Heart right ventricle (tissue), 16 donors: ENCODE results near the gene GOLGA8M. TPM values are rescaled to one million over a fixed set of nuclear protein-coding genes. Genes with fewer than 3 reads are reported as not detected.
"Not testable (repeated sequence)": the region's sequence is repeated elsewhere in the genome, so short reads cannot be mapped to it uniquely, and the experiment has no call there.

Source experiments
- ATAC-seq, 8 donors: fragments of 200-7000 bp; cut with Tn5 transposase; one replicate each; pipeline ENCODE4 v1.9.1; 2020; ENCODE audit warnings: mild to moderate bottlenecking in 8 of 8, moderate library complexity in 8 of 8, moderate number of reproducible peaks in 1 of 8
- DNase-seq, 2 donors: peaks; one replicate each; pipeline ENCODE4 v3.0.0-alpha.2; 2020
- H3K27ac ChIP-seq, 10 donors: fragments of 200-600 bp; sonication (generic) in 2 of 10; one replicate each; pipeline versions ENCODE4 v1.5.0 to v1.8.0; 2020 to 2022; ENCODE audit warnings: mild to moderate bottlenecking in 3 of 10
- H3K27me3 ChIP-seq, 7 donors: fragments of 200-600 bp; one replicate each; pipeline ENCODE4 v1.8.0; 2021 to 2022; ENCODE audit warnings: mild to moderate bottlenecking in 2 of 7
- H3K36me3 ChIP-seq, 9 donors: fragments of 200-600 bp; sonication (generic) in 1 of 9; one replicate each; pipeline versions ENCODE4 v1.5.0 to v1.8.0; 2020 to 2022; ENCODE audit warnings: mild to moderate bottlenecking in 2 of 9
- H3K4me1 ChIP-seq, 9 donors: fragments of 200-600 bp; sonication (generic) in 1 of 9; one replicate each; pipeline versions ENCODE4 v1.5.0 to v1.8.0; 2020 to 2022; ENCODE audit warnings: mild to moderate bottlenecking in 4 of 9
- H3K4me3 ChIP-seq, 10 donors: fragments of 200-600 bp; sonication (generic) in 2 of 10; one replicate each; pipeline versions ENCODE4 v1.5.0 to v1.8.0; 2020 to 2022; ENCODE audit warnings: mild to moderate bottlenecking in 7 of 10, moderate library complexity in 2 of 10
- H3K9me3 ChIP-seq, 11 donors: fragments of 200-600 bp in 10 of 11; sonication (generic) in 2 of 11; one replicate each; pipeline versions ENCODE4 v1.5.0 to v1.8.0; 2013 to 2022; ENCODE audit warnings: mild to moderate bottlenecking in 2 of 11, control low read depth in 1 of 11, moderate library complexity in 1 of 11
- CTCF ChIP-seq, 9 donors: fragments of 200-600 bp; sonication (generic) in 2 of 9; IDR thresholded peaks; one replicate each; pipeline versions ENCODE4 v1.5.0 to v1.8.0; 2021 to 2022; ENCODE audit warnings: antibody characterized with exemption in 9 of 9, mild to moderate bottlenecking in 5 of 9, moderate library complexity in 1 of 9
- WGBS, 2 donors: extraction: QIAGEN DNeasy Blood & Tissue Kit; methylation state at CpG; one replicate each; pipeline ENCODE4 v1.1.7; 2013; ENCODE audit warnings: inconsistent platforms in 1 of 2; 5-methylcytosine and 5-hydroxymethylcytosine counted together
- intact Hi-C, 10 donors: fragments of 100-400 bp; cut with DNase I; formaldehyde crosslinking; loops; one replicate each; pipeline versions ENCODE4 v1.11.1 to v1.14.2; 2022
- polyA plus RNA-seq, 2 donors: library from polyadenylated mRNA; stranded (reverse); fragments of 200-250 nt; gene quantifications; one replicate each; pipeline ENCODE4 v1.2.3, GENCODE V29; 2013
- total RNA-seq, 10 donors: library from RNA; stranded (reverse); fragmentation: NEBNext Ultra II Directional in 3 of 10; extraction: Animal tissue kit (Norgen Biotek cat#: 25700) in 3 of 10; gene quantifications; one replicate each; pipeline versions ENCODE4 v1.2.1 to v1.2.4, GENCODE V29; 2021 to 2023
- donor health status: Arrhythmogenic right ventricular cardiomyopathy.
- donor health status: ischemic (EF 13 %, LVEDD 7.1; RV severe dilation, severe dysfunction).
- donor health status: healthy with polysubstance abuse.
- donor health status: DM: no; HTN: yes; CAD: no.
- donor health status: DM: no; HTN: no; CAD: no.
- donor health status: ischemic (EF 25% LVEDD 6.9; RV normal size, moderate dysfunction).
- donor health status: ischemic (EF 25% LVEDD 5.7; RV mildly dilated, moderate dysfunction).
- donor health status: healthy.
- donor health status: DM: yes; HTN: yes; CAD: no.
- donor health status: Ischemic cardiomyopathy.
- donor health status: ischemic (EF 35%, LVEDD 5.7; RV mildly dilated, moderate dysfunction).
- donor health status: nonischemic (EF 11% LVEDD 7.7; RV severe dilation, severe dysfunction).
- donor health status: DM: yes; HTN: yes; CAD: no.
- donor health status: PGD.
- donor health status: ischemic (EF 29% LVEDD 5.4; RV normal size, mild dysfunction).
- donor health status: nonischemic (EF 23%, LVEDD 6.1; RV moderate dilation, normal function).

GOLGA8M gene
- total and polyA plus RNA-seq, 12 donors: 0.16 to 2.5 (median 1.4) TPM

DNA sequence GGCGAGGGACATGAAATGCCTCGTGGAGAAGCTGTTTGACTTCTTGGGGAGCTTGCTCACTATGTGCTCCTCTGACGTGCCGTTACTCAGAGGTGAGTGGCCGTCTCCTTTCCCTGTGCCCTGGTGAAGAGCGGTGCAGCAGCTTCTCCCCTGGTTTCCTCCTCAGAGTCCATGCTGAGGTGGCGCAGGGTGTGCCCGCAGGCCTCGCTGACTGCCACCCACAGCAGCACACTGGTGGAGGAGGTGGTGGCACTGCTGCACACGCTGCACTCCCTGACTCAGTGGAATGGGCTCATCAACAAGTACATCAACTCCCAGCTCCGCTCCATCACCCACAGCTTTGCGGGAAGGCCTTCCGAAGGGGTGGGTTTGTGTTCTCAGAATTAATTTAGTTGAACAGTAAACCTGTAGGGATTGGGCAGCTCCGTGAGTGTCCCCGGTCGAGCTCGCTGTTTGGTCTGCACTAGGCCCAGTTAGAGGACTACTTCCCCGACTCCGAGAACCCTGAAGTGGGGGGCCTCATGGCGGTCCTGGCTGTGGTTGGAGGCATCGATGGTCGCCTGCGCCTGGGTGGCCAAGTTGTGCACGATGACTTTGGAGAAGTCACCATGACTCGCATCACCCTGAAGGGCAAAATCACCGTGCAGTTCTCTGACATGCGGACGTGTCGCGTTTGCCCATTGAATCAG lies 56.7 kb downstream of the GOLGA8M start:
- H3K27ac ChIP-seq, H3K27me3 ChIP-seq, H3K4me3 ChIP-seq, H3K4me1 ChIP-seq, H3K9me3 ChIP-seq, ATAC-seq, DNase-seq, intact Hi-C loops: not testable (repeated sequence)
- WGBS, 2 donors: 91 to 95% methylated on average over 23 to 26 of the region's 30 CpGs
- peaks cover 0 to 23% (median 0%) of the 10 kb centered on the region in 9 donors for H3K36me3 ChIP-seq

- ATAC-seq, DNase-seq: not testable (repeated sequence)
- 29 to 50% methylated on average over 1 of the region's 11 CpGs for WGBS, 2 donors
These were observed 58.0 kb downstream of the GOLGA8M start for GRCh38 chr15:28654194-28654593.

DNA sequence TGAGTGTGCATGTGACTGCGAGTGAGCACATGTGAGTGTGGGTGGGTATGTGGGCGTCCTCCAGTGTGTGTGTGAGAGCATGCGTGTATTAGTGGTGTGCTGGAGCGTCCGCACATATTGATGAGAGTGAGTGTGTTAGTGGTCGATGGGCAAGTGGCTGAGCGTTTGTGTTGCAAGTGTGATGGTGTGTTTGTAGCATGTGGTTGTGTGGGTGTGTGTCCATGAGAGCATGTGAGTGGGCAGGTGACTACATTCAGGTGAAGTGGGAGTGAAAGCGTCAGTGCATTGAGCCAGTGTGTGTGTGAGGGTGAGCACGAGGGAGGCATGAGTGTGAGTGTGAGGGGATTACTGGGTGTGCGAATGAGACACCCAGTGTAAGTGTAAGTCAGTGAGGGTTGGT lies 59.7 kb downstream of the GOLGA8M start:
- intact Hi-C loops, ATAC-seq, DNase-seq: not testable (repeated sequence)

More at GRCh38 chr15:28654194-28654593, 58.0 kb downstream of the GOLGA8M start:
- TF ChIP-seq CTCF (IDR thresholded peaks at IDR 0.05): peak in 1 of 9 donors; percentile 12
- H3K27ac ChIP-seq, H3K4me3 ChIP-seq, H3K4me1 ChIP-seq, H3K27me3 ChIP-seq, intact Hi-C loops, H3K9me3 ChIP-seq: not testable (repeated sequence)
- H3K36me3 ChIP-seq: peaks cover 0 to 23% (median 0%) of the 10 kb centered on the region in 9 donors

More for the DNA sequence above, 59.7 kb downstream of the GOLGA8M start:
- not testable (repeated sequence) for H3K4me1 ChIP-seq, H3K9me3 ChIP-seq, H3K27ac ChIP-seq, H3K27me3 ChIP-seq, H3K4me3 ChIP-seq
- H3K36me3 ChIP-seq: peaks cover 0 to 20% (median 0%) of the 10 kb centered on the region in 9 donors
- WGBS, 2 donors: 96 to 98% methylated on average over 10 of the region's 10 CpGs

Other genes with a start within 250 kb of the GOLGA8M start
- not detected for gene GOLGA8G, start 179.4 kb downstream of the GOLGA8M start, total RNA-seq
- gene GOLGA8G, start 179.4 kb downstream of the GOLGA8M start, polyA plus RNA-seq: not detected
- not detected for gene GOLGA6L25, start 158.9 kb downstream of the GOLGA8M start, total RNA-seq
- not detected for gene GOLGA6L25, start 158.9 kb downstream of the GOLGA8M start, polyA plus RNA-seq
- not detected for gene GOLGA6L7, start 136.2 kb upstream of the GOLGA8M start, total RNA-seq
- gene GOLGA6L7, start 136.2 kb upstream of the GOLGA8M start, polyA plus RNA-seq: not detected
- under 1 TPM; 0.16 to 0.85 (median 0.49) TPM for gene APBA2, start 173.6 kb upstream of the GOLGA8M start, total RNA-seq
- under 1 TPM; 0.16 to 0.37 TPM for gene APBA2, start 173.6 kb upstream of the GOLGA8M start, polyA plus RNA-seq